Esophagus muscularis mucosa (tissue), 4 donors: ENCODE measurements around the gene SYTL1. TPM values are rescaled to one million over a fixed set of nuclear protein-coding genes. Genes with fewer than 3 reads are reported as not detected.

Experiments used
- DNase-seq: peaks from one replicate; pipeline ENCODE4 v3.0.0-alpha.2; 2017; ENCODE audit errors: extremely low spot score
- H3K27ac ChIP-seq, 4 donors: fragments of 200-600 bp; sonication (generic); replicated peaks in 1 of 4; 1 replicate in 3 of 4; 2 replicates in 1 of 4; pipeline ENCODE4 v1.5.1; 2016 to 2019; ENCODE audit warnings: mild to moderate bottlenecking in 1 of 4
- H3K27me3 ChIP-seq, 4 donors: fragments of 200-600 bp; sonication (generic); one replicate each; pipeline versions ENCODE4 v1.5.1 to v1.6.0; 2016 to 2019
- H3K36me3 ChIP-seq, 4 donors: fragments of 200-600 bp; sonication (generic); one replicate each; pipeline ENCODE4 v1.5.1; 2016 to 2019
- H3K4me1 ChIP-seq, 4 donors: fragments of 200-600 bp; sonication (generic); one replicate each; pipeline ENCODE4 v1.5.1; 2016 to 2019
- H3K4me3 ChIP-seq, 4 donors: fragments of 200-600 bp; sonication (generic); 1 replicate in 2 of 4; 2 replicates in 2 of 4; pipeline ENCODE4 v1.5.1; 2016 to 2019; ENCODE audit warnings: mild to moderate bottlenecking in 4 of 4, moderate library complexity in 1 of 4
- H3K9me3 ChIP-seq, 4 donors: fragments of 200-600 bp; sonication (generic); 1 replicate in 3 of 4; 2 replicates in 1 of 4; pipeline ENCODE4 v1.5.1; 2016 to 2019
- CTCF ChIP-seq, 3 experiments: fragments of 200-600 bp in 2 of 3; fragments of 450-650 bp in 1 of 3; sonication (generic) in 2 of 3; IDR thresholded peaks; one replicate each; pipeline ENCODE4 v1.5.1; 2017 to 2019; ENCODE audit warnings: antibody characterized with exemption in 3 of 3, mild to moderate bottlenecking in 2 of 3, moderate library complexity in 1 of 3
- EP300 ChIP-seq: sonication (generic); formaldehyde crosslinking; IDR thresholded peaks from one replicate; pipeline ENCODE4 v1.6.1; 2017; ENCODE audit warnings: antibody characterized with exemption
- POLR2A ChIP-seq: fragments of 450-650 bp; IDR thresholded peaks from one replicate; pipeline ENCODE4 v1.6.1; 2017; ENCODE audit warnings: antibody characterized with exemption, moderate library complexity, mild to moderate bottlenecking, low read depth
- POLR2AphosphoS5 ChIP-seq, 2 donors: sonication (generic); formaldehyde crosslinking; IDR thresholded peaks; one replicate each; pipeline ENCODE4 v1.6.1; 2017; ENCODE audit warnings: antibody characterized with exemption in 2 of 2
- WGBS: methylation state at CpG from one replicate; pipeline ENCODE4 v1.1.5; 2018; 5-methylcytosine and 5-hydroxymethylcytosine counted together
- intact Hi-C: fragments of 100-400 bp; cut with DNase I; formaldehyde crosslinking; loops from one replicate; pipeline ENCODE4 v1.15.1; 2023
- total RNA-seq, 4 donors: library from RNA; depleted of rRNA; stranded (reverse); fragments of >200 nt; gene quantifications; one replicate each; pipeline versions ENCODE4 v1.1.0 to v1.2.1, GENCODE V29; 2016

Gene SYTL1
- total RNA-seq, 4 donors from 2014 or later: 0.29 to 3.7 (median 1.5) TPM

- intact Hi-C loops: no loop called here
- Histone ChIP-seq H3K36me3 (peaks cover 79 to 100% (median 100%) of the 10 kb centered on the region in 4 donors), H3K27ac (no peak overlapping the region), H3K4me1 (peaks cover 18 to 30% (median 27%) of the 10 kb centered on the region in 4 donors), H3K27me3 (no peaks in the 10 kb centered on the region), H3K9me3 (no peaks in the 10 kb centered on the region), H3K4me3 (no peak overlapping the region)
- TF ChIP-seq POLR2A: no peak
- no peak for TF ChIP-seq EP300
- no peak for TF ChIP-seq POLR2AphosphoS5 (IDR thresholded peaks at IDR 0.05)
- no peak for TF ChIP-seq CTCF (IDR thresholded peaks at IDR 0.05)
- no peak for DNase-seq
- WGBS: 90% methylated on average over 21 of the region's 21 CpGs
Observed at GRCh38 chr1:27358038-27358927, 16.5 kb downstream of the SYTL1 start.

GRCh38 chr1:27358928-27359313 lies 17.1 kb downstream of the SYTL1 start:
- H3K27ac ChIP-seq: no peak overlapping the region
- TF ChIP-seq EP300: no peak
- no peak for TF ChIP-seq POLR2A
- TF ChIP-seq CTCF (IDR thresholded peaks at IDR 0.05): no peak
- TF ChIP-seq POLR2AphosphoS5 (IDR thresholded peaks at IDR 0.05): no peak
- H3K4me1 ChIP-seq: peaks cover 18 to 36% (median 32%) of the 10 kb centered on the region in 4 donors
- H3K27me3 ChIP-seq: no peaks in the 10 kb centered on the region
- intact Hi-C loops: no loop called here
- no peaks in the 10 kb centered on the region for H3K9me3 ChIP-seq
- no peak overlapping the region for H3K4me3 ChIP-seq
- H3K36me3 ChIP-seq: peaks cover 79 to 100% (median 100%) of the 10 kb centered on the region in 4 donors
- DNase-seq: no peak
- WGBS: 90% methylated on average over 5 of the region's 5 CpGs

GRCh38 chr1:27359822-27360158 lies 18.0 kb downstream of the SYTL1 start:
- H3K27me3 ChIP-seq: no peaks in the 10 kb centered on the region
- H3K36me3 ChIP-seq: peaks cover 81 to 100% (median 100%) of the 10 kb centered on the region in 4 donors
- TF ChIP-seq POLR2AphosphoS5 (IDR thresholded peaks at IDR 0.05) (no peak), CTCF (IDR thresholded peaks at IDR 0.05) (no peak)
- no peaks in the 10 kb centered on the region for H3K9me3 ChIP-seq
- H3K4me1 ChIP-seq: peaks cover 25 to 45% (median 41%) of the 10 kb centered on the region in 4 donors
- no peak for DNase-seq
- WGBS: 86% methylated on average over 7 of the region's 9 CpGs
- intact Hi-C loops: no loop called here
- H3K27ac ChIP-seq: no peak overlapping the region
- H3K4me3 ChIP-seq: no peak overlapping the region

- Histone ChIP-seq H3K4me3 (peak overlapping the region; percentile 13 to 43 (median 24)), H3K9me3 (no peaks in the 10 kb centered on the region), H3K27ac (no peak overlapping the region), H3K27me3 (no peaks in the 10 kb centered on the region), H3K36me3 (peaks cover 75 to 98% (median 94%) of the 10 kb centered on the region in 4 donors), H3K4me1 (peaks cover 30 to 50% (median 46%) of the 10 kb centered on the region in 4 donors)
- no peak for DNase-seq
- intact Hi-C loops: no loop called here
- WGBS: 54% methylated on average over 66 of the region's 71 CpGs
- TF ChIP-seq CTCF (IDR thresholded peaks at IDR 0.05) (no peak), POLR2AphosphoS5 (IDR thresholded peaks at IDR 0.05) (no peak), EP300 (no peak)
Observed at GRCh38 chr1:27360159-27361043, 18.6 kb downstream of the SYTL1 start.
